ENCODE data around the gene HTR3E.

DNA sequence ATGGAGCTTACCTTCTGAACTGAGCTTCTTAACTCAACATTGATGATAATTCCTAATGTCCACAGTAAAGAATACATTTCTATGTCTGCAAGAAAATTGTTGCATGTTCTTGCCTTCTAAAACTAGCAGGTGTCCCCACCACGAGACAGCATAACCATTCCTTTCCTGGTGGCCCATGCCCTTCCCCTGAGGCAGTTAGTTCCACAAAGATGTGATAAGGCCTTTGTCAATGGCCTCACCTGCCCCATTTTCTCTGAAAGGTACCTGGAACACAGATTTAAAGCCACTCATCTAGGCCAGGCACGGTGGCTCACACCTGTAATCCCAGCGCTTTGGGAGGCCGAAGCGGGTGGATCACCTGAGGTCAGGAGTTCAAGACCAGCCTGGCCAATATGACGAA is 21.0 kb upstream of the HTR3E start:
- TF ChIP-seq, protein P1, sequence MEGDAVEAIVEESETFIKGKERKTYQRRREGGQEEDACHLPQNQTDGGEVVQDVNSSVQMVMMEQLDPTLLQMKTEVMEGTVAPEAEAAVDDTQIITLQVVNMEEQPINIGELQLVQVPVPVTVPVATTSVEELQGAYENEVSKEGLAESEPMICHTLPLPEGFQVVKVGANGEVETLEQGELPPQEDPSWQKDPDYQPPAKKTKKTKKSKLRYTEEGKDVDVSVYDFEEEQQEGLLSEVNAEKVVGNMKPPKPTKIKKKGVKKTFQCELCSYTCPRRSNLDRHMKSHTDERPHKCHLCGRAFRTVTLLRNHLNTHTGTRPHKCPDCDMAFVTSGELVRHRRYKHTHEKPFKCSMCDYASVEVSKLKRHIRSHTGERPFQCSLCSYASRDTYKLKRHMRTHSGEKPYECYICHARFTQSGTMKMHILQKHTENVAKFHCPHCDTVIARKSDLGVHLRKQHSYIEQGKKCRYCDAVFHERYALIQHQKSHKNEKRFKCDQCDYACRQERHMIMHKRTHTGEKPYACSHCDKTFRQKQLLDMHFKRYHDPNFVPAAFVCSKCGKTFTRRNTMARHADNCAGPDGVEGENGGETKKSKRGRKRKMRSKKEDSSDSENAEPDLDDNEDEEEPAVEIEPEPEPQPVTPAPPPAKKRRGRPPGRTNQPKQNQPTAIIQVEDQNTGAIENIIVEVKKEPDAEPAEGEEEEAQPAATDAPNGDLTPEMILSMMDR (IDR thresholded peaks at IDR 0.05; ENCODE audit: insufficient read depth, low read length, poor library complexity, severe bottlenecking) = no peak
- no peak for TF ChIP-seq EZH2phosphoT487 (conservative IDR thresholded peaks at IDR 0.05; ENCODE audit: low read length)
